Endothelial cell of umbilical vein (primary cell): ENCODE data around the gene VRK1. TPM values are rescaled to one million over a fixed set of nuclear protein-coding genes. Genes with fewer than 3 reads are reported as not detected.

Experiments
- BruUV-seq: library from RNA; stranded (reverse); fragments of 400-500 nt; replicated peaks from 2 replicates; lab custom pipeline; 2021; lab: Mats Ljungman, UMichigan
- CTCF ChIA-PET: fragments of 300-600, 350-600 bp; sonication (Branson Sonifier 250); formaldehyde crosslinking; loops from one replicate; lab custom pipeline; 2021; ENCODE audit warnings: antibody characterized with exemption, inconsistent platforms; lab: Charles Lee
- POLR2A ChIA-PET: fragments of 300-600, 350-600 bp; sonication (Branson Sonifier 250); formaldehyde crosslinking; loops from one replicate; lab custom pipeline; 2021; ENCODE audit warnings: antibody characterized with exemption, inconsistent platforms; lab: Charles Lee
- DNase-seq: peaks from one replicate; pipeline ENCODE4 v3.0.0-alpha.2; 2011; ENCODE audit warnings: low read depth, low spot score
- FAIRE-seq: peaks from 2 replicates; lab custom pipeline; 2011; peaks lifted over from hg19 to GRCh38; lab: Jason Lieb, UNC
- H2AFZ ChIP-seq: 2 replicates; pipeline ENCODE4 v1.6.0; 2012; ENCODE audit warnings: low read depth, low read length, control low read depth, inconsistent platforms
- H3K27ac ChIP-seq: 2 replicates; pipeline ENCODE4 v1.5.1; 2011; ENCODE audit warnings: low read depth, mild to moderate bottlenecking, control low read depth, low read length, moderate library complexity; ENCODE audit not compliant: insufficient read depth
- H3K27me3 ChIP-seq, 2 experiments: 2 replicates each; pipeline versions ENCODE4 v1.6.0 to v1.6.1; 2011; ENCODE audit warnings: low read length in 2 of 2, mixed read lengths in 1 of 2; ENCODE audit not compliant: control insufficient read depth in 2 of 2, insufficient read depth in 2 of 2
- H3K36me3 ChIP-seq, 2 experiments: 2 replicates in 1 of 2; 3 replicates in 1 of 2; pipeline ENCODE4 v1.5.1; 2011; ENCODE audit warnings: low read length in 2 of 2, mild to moderate bottlenecking in 1 of 2, moderate library complexity in 1 of 2; ENCODE audit not compliant: control insufficient read depth in 2 of 2, insufficient read depth in 2 of 2; ENCODE audit errors: extremely low read depth in 1 of 2
- H3K4me1 ChIP-seq: 3 replicates; pipeline ENCODE4 v1.5.1; 2011; ENCODE audit warnings: mild to moderate bottlenecking, low read length; ENCODE audit not compliant: control insufficient read depth, insufficient read depth; ENCODE audit errors: extremely low read depth
- H3K4me2 ChIP-seq: 2 replicates; pipeline ENCODE4 v1.6.1; 2011; ENCODE audit warnings: low read length, control low read depth, mixed read lengths; ENCODE audit not compliant: insufficient read depth
- H3K4me3 ChIP-seq, 3 experiments: fragments of 200-600 bp in 1 of 3; sonication (generic), shearing (Covaris generic) in 1 of 3; replicated peaks in 1 of 3; 2 replicates each; pipeline ENCODE4 v1.5.1; 2011 to 2016; ENCODE audit warnings: control low read depth in 3 of 3, low read length in 3 of 3, mild to moderate bottlenecking in 2 of 3, inconsistent platforms in 1 of 3, low read depth in 1 of 3, moderate library complexity in 1 of 3; ENCODE audit not compliant: insufficient read depth in 1 of 3
- H3K79me2 ChIP-seq: 2 replicates; pipeline ENCODE4 v1.6.0; 2012; ENCODE audit warnings: low read length, inconsistent platforms; ENCODE audit not compliant: control insufficient read depth, insufficient read depth
- H3K9ac ChIP-seq: replicated peaks from 2 replicates; pipeline ENCODE3; 2011; ENCODE audit warnings: low read length, control low read depth; ENCODE audit not compliant: insufficient read depth; ENCODE audit errors: extremely low read depth
- H3K9me1 ChIP-seq: replicated peaks from 3 replicates; pipeline ENCODE4 v1.6.0; 2011; ENCODE audit warnings: mild to moderate bottlenecking, low read length; ENCODE audit not compliant: control insufficient read depth, insufficient read depth; ENCODE audit errors: extremely low read depth
- H3K9me3 ChIP-seq: replicated peaks from 2 replicates; pipeline ENCODE4 v1.5.1; 2012; ENCODE audit warnings: low read length, inconsistent platforms; ENCODE audit not compliant: control insufficient read depth, insufficient read depth
- H4K20me1 ChIP-seq: replicated peaks from 2 replicates; pipeline ENCODE3; 2011; ENCODE audit warnings: mild to moderate bottlenecking, low read length; ENCODE audit not compliant: control insufficient read depth, insufficient read depth; ENCODE audit errors: extremely low read depth
- CTCF ChIP-seq, 2 donors: IDR thresholded peaks; 1 replicate in 1 of 2; 2 replicates in 1 of 2; pipeline ENCODE4 v1.5.1; 2011; ENCODE audit warnings: low read length in 2 of 2, mild to moderate bottlenecking in 2 of 2, moderate library complexity in 2 of 2, control low read depth in 1 of 2, inconsistent platforms in 1 of 2, low read depth in 1 of 2; ENCODE audit not compliant: insufficient read depth in 1 of 2; ENCODE audit errors: extremely low read depth in 1 of 2
- EZH2 ChIP-seq: IDR thresholded peaks from 2 replicates; pipeline ENCODE4 v1.6.1; 2012; ENCODE audit warnings: borderline replicate concordance, low read depth, mild to moderate bottlenecking, moderate library complexity, low read length, inconsistent platforms; ENCODE audit not compliant: severe bottlenecking
- FOS ChIP-seq: IDR thresholded peaks from 2 replicates; pipeline ENCODE4 v1.6.1; 2011; ENCODE audit warnings: mild to moderate bottlenecking, low read length, moderate library complexity, borderline replicate concordance; ENCODE audit not compliant: insufficient read depth
- GATA2 ChIP-seq: IDR thresholded peaks from 2 replicates; pipeline ENCODE4 v1.7.0; 2011; ENCODE audit warnings: low read depth, mild to moderate bottlenecking, moderate library complexity, mixed read lengths, low read length; ENCODE audit not compliant: insufficient read length, insufficient read depth
- JUN ChIP-seq: IDR thresholded peaks from 2 replicates; pipeline ENCODE4 v1.6.1; 2011; ENCODE audit warnings: borderline replicate concordance, low read depth; ENCODE audit not compliant: insufficient read length, insufficient read depth
- MAX ChIP-seq: IDR thresholded peaks from 2 replicates; pipeline ENCODE4 v1.6.1; 2011; ENCODE audit not compliant: insufficient read depth, insufficient read length
- MYC ChIP-seq: IDR thresholded peaks from one replicate; pipeline ENCODE4 v1.6.1; 2011; ENCODE audit warnings: mild to moderate bottlenecking, low read depth, low read length
- POLR2A ChIP-seq: IDR thresholded peaks from 2 replicates; pipeline ENCODE4 v1.6.1; 2012; ENCODE audit warnings: low read depth, mild to moderate bottlenecking, control low read depth, low read length
- POLR2AphosphoS5 ChIP-seq: IDR thresholded peaks from 2 replicates; pipeline ENCODE4 v1.6.1; 2012; ENCODE audit warnings: low read depth, mild to moderate bottlenecking, control low read depth, low read length, moderate library complexity; ENCODE audit not compliant: insufficient read depth
- dilution Hi-C: fragments of 300-500 bp; cut with MboI; formaldehyde crosslinking; loops from one replicate; pipeline ENCODE4 v1.15.0; 2019; ENCODE audit warnings: low sequenced_read_pairs; ENCODE audit not compliant: extremely low pct_ligation_motif_present
- intact Hi-C: fragments of 100-400 bp; cut with micrococcal nuclease; formaldehyde crosslinking; loops from one replicate; pipeline ENCODE4 v1.10.0; 2022
- polyA plus RNA-seq, 4 experiments: library from polyadenylated mRNA; depleted of rRNA in 3 of 4; stranded (reverse) in 3 of 4; unstranded in 1 of 4; fragments of >200 nt; gene quantifications; 2 replicates each; pipeline versions ENCODE4 v1.2.1 to v1.2.3, GENCODE V29; 2011 to 2012; ENCODE audit warnings: missing spikeins in 1 of 4
- total RNA-seq: library from RNA; stranded (reverse); gene quantifications from 2 replicates; pipeline ENCODE4 v1.2.3, GENCODE V29; 2021

The VRK1 gene
- total and polyA plus RNA-seq, 2 donors (not counting 3 experiments of a cell fraction or from before 2014, with no cell fraction given): 7.1 to 31.7 TPM

DNA sequence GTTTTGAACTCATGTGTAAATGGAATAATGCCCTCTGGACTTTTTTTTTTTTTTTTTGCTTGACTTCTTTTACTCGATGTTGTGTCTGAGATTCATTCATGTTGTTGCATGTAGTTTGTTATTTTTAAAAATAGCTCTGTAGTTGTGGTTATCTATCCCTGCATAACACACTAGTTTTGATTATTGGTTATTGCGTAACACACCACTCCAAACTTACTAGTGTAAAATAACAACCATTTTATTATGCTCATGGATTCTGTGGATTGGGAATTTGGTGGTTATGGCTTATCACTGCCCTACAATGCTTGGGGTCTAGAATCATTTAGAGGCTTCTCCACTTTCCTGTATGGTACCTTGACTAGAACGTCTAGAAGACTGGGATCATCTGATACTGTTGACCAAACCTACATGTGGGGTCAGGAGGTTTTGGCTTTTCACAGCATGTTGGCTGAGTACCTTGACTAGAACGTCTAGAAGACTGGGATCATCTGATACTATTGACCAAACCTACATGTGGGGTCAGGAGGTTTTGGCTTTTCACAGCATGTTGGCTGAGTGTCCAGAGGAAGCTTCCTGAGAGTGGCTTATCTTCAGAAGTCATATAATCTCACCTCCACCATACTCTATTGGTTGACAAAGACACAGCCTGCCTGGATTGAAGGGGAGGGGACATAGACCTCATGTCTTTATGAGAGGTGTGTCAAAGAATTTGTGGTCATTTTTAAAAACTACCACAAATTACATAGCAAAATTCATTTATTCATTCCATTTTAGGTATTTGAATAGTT lies 11.6 kb downstream of the VRK1 start:
- FAIRE-seq (no peak), DNase-seq (no peak)
- Histone ChIP-seq H3K79me2 (peaks cover 98% of the 10 kb centered on the region), H3K36me3 (no peaks in the 10 kb centered on the region), H4K20me1 (no peaks in the 10 kb centered on the region), H3K4me1 (no peaks in the 10 kb centered on the region), H3K9ac (no peak overlapping the region), H2AFZ (no peak overlapping the region), H3K4me3 (no peak overlapping the region), H3K27ac (no peak overlapping the region), H3K27me3 (no peaks in the 10 kb centered on the region), H3K9me3 (no peaks in the 10 kb centered on the region), H3K9me1 (no peaks in the 10 kb centered on the region), H3K4me2 (no peak overlapping the region)
- POLR2A ChIA-PET: no interaction called here
- dilution Hi-C loops (no loop called here), intact Hi-C loops (no loop called here)
- no TSS peak for BruUV-seq
- CTCF ChIA-PET: no interaction called here
- TF ChIP-seq FOS (no peak), MYC (no peak), POLR2AphosphoS5 (no peak), EZH2 (no peak), CTCF (IDR thresholded peaks at IDR 0.05; ENCODE audit: extremely low read depth in 1 of 2, insufficient read depth in 1 of 2, low read depth in 1 of 2, low read length in 2 of 2) (no peak), JUN (no peak), GATA2 (no peak), POLR2A (no peak), MAX (no peak)
